Body of pancreas (tissue), 4 donors: Measurements from ENCODE around the gene NFIA.

Experiments
- CTCF ChIP-seq, 7 experiments: fragments of 450-650 bp in 4 of 7; fragments of 200-600 bp in 3 of 7; sonication (generic) in 3 of 7; IDR thresholded peaks; one replicate each; pipeline ENCODE4 v1.5.1; 2016 to 2019; ENCODE audit warnings: antibody characterized with exemption in 7 of 7
- POLR2A ChIP-seq, 3 donors: fragments of 450-650 bp; IDR thresholded peaks; one replicate each; pipeline ENCODE4 v1.6.1; 2016; ENCODE audit warnings: antibody characterized with exemption in 3 of 3, mild to moderate bottlenecking in 2 of 3

GRCh38 chr1:61184714-61185106 is 102.3 kb downstream of the NFIA start:
- no peak for TF ChIP-seq CTCF (IDR thresholded peaks at IDR 0.05)
- no peak for TF ChIP-seq POLR2A (IDR thresholded peaks at IDR 0.05)
